SK-N-DZ (cell line): Measurements from ENCODE around the gene UNC5CL.
A peak's percentile ranks its signal among the peaks of the same experiment; 100 is the strongest.
"Not testable (repeated sequence)": the region's sequence is repeated elsewhere in the genome, so short reads cannot be mapped to it uniquely, and the experiment has no call there.

Experiments
- DNase-seq: peaks from one replicate; pipeline ENCODE4 v3.0.0-alpha.2; 2015; ENCODE audit warnings: low spot score

Gene UNC5CL

DNA sequence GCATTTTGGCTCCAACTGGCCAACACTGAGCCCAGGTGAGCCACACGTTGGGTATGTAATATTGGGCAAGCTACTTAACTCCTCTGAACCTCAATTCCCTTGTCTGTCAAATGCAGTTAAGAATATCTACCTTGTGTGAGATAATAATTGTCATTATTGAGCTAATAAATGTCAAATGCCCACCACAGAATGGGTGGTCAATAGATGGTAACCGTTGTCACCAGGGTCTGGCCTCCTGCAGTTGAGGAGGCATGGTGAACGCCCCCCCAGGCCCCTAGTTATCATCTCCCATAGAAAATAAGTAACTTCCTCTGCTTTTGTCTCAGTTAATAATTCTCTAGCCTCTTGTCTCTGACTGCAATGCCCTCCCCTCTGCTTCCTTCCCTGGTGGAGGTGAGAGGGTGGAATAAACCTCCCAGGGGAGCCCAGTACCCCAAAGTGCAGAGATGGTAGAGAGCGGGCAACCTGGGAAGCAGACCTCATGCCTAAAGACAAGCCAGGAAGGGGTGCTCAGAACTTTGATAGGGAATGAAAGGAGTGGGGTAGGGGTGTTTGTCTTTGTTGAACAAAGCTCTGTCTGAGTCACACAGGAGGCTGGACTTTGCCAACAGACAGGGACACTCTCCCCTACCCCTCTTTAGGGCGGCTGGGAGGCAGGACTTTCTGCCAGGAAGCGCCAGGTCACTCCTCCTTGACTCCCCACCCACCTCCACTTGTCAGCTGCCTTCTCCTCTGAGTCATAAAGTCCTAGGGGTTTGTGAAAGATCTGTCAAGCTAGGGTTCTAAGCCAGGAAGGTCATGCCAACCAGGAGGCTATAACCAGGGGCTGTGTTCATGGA lies 1.3 kb upstream of the UNC5CL start:
- no peak for DNase-seq

- no peak for DNase-seq
Measured at GRCh38 chr6:41038205-41038604, 816 bp downstream of the UNC5CL start.

GRCh38 chr6:41037107-41037900 lies 1.7 kb downstream of the UNC5CL start:
- DNase-seq: no peak

- DNase-seq: no peak
Measured at GRCh38 chr6:41036601-41037000, 2.4 kb downstream of the UNC5CL start.

DNA sequence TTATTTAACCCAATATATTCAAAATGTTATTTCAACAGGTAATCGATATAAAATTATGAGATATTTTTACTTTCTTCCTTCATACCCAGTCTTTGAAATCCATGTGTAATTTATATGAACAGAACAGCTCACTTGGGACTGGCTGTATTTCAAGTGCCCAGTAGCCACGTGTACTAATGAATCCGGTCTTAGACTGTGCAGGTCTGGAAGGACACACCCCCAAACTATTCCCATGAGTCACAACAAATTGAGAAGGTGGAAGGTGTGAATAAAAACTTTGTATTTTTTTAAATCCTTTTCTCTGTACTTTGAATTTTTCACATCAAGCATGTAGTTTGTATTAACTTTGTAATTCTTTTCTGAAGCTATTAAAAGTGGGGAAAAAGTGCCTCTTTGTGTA lies 2.8 kb downstream of the UNC5CL start:
- DNase-seq: no peak

GRCh38 chr6:41033776-41034175 lies 5.2 kb downstream of the UNC5CL start:
- DNase-seq: no peak

- DNase-seq: no peak
Measured at GRCh38 chr6:41032830-41033229, 6.2 kb downstream of the UNC5CL start.

- no peak for DNase-seq
Measured at GRCh38 chr6:41028561-41029412, 10.2 kb downstream of the UNC5CL start.

DNA sequence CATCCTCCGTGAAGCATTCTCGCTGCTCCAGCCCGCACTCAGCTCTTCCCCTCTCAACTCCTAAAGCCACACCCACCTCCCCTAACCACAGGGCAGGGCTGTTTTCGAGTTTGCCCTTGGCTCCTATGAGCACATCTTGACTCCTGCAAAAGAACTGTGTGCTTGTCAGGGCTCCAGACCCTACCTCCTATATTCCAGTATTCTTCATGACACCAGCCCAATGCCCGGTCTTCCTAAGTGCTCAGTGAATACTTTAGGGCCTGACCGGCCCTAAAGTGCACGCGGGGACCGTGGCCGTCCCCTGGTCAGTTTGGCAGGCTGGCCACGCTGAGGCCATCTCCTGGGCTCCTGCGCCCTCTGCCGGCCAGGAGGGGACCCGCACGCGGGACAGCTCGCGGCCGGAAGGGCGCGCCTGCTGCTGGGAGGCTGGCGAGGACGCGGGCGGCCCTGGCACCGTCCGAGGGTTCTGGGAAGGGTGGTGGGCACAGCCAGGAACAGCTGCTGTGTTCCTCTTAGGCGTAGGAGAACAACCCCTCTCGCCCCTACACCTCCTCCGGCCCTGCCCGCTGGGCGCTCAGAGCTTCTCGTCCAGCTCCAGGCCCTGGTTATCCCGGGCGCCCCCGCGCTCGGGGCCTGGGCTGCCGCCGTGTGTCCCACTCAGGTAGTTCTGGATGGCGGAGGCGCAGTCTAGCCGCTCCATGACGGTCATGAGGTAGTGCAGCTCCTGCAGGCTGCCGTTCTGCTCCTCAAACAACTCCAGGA lies 11.0 kb downstream of the UNC5CL start:
- DNase-seq: peak; percentile 75

DNA sequence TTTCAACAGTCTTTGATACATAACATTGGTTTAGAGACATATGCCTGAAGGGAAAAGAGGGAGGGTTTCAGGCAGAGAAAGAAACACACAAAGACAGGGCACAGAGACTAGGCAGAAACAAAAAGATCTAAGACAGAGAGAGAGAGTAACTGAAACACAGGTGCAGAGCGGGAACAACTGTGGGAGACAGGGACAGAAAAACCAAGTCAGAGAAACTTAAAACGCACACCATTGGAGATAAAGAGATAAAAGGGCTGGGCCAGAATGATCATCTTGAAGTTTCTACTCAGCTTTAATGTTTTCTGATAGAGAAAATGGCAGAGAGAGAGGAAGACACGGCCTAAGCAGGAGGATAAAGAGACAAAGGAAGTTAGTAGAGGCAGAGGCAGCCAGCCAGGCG lies 11.8 kb downstream of the UNC5CL start:
- DNase-seq: no peak

DNA sequence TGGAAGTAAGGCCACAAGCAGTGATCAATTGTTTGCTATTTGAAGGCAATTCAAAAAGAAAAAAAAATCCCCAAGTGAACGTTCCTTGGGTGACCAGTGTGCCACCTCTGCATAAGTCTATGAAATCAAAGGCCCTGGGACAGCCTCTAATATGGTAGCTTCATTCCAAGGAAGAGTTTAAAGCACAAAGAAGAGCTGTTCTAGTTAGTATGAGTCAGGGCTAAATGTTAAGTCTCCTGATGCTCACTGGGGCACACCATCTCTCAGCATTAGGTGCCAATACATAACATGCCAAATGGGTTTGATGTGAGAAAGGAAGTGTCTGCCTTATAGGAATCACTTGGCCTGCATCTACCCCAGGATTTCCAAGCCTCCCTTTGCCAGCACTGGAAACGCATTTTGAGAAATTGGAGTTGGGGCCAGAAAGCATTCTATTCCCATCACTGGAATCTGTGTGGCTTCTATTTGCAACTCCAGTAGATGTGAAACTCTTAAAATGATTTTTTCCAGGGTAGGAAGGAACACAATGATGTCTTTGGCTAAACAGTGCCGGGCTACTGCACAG lies 13.0 kb downstream of the UNC5CL start:
- DNase-seq: no peak

DNA sequence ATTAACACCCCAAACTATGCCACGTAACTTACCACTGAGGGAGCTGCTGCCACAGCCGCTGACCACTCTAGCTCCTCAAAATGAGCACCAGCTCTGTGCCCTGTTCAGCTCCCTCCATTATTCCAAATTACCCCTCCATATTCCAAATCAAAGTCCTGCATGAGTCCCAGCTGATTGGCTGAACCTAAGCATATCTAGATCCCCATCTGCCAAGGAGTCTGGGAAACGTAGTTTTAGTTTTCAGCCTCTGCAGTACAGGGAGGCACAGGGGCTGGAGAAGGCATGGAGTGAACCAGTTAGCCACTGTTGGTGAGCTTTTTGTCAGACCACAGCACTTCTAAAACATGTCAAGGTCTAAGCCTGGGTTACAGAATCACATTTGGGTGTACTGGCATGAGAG lies 15.9 kb downstream of the UNC5CL start:
- no peak for DNase-seq

DNA sequence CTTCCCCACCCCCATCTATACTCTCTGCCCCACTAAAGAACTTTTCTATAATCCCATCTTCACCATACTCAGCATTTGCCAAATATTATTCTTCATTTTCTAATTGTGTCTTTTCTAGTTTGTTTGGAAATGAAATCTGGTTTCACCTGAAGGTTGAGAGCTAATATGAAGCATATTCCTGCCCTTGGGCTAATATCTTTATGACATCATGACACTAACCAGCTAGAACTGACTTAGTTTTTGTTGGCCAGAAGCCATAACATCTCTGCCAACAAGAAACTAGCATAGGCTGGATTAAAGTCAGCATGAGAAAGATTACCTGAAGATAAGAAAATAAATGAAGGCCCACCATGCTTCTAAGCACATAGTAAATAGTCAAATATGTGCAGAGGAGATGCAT lies 16.7 kb downstream of the UNC5CL start:
- no peak for DNase-seq

DNA sequence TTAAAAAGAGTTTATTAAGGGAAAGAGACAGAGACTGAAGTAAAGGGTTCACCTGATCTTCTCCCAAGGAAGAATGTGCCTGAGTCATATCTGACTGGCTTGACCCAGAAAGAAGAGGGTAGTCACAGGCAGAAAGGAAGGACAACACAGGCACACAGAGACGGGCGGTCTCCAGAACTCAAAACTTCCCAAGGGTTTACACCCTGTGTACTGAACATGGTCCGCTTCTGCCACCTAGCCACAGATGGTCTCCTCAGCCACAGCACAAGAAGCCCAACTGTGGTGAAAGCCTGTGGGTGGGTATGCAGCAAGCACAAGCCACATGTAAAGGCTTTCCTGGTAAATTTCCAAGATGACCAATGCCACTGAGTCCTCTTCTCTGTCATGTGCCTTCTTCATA lies 17.2 kb downstream of the UNC5CL start:
- no peak for DNase-seq

GRCh38 chr6:41017663-41018062 lies 21.4 kb downstream of the UNC5CL start:
- DNase-seq: no peak

DNA sequence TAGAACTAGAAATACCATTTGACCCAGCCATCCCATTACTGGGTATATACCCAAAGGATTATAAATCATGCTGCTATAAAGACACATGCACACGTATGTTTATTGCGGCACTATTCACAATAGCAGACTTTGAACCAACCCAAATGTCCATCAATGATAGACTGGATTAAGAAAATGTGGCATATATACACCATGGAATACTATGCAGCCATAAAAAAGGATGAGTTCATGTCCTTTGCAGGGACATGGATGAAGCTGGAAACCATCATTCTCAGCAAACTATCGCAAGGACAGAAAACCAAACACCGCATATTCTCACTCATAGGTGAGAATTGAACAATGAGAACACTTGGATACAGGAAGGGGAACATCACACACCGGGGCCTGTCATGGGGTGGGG lies 23.2 kb downstream of the UNC5CL start:
- not testable (repeated sequence) for DNase-seq

DNA sequence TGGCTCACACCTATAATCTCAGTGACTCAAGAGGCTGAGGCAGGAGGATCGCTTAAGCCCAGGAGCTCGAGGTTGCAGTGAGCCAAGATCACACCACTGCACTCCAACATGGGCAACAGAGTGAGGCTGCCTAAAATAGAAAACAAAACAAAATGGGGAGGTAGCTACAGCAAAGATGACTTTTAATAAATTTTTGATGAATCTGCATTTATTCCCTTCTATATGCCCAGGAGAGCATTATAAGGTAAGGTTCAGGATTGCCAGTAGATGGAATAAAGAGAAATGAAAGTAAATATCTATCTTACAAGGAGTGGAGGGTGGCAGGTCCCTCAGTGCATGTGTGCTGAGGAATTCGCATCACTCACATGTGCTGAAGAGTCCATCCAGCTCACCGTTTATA lies 24.2 kb downstream of the UNC5CL start:
- no peak for DNase-seq

- DNase-seq: no peak
Measured at GRCh38 chr6:41013466-41014153, 25.4 kb downstream of the UNC5CL start.

DNA sequence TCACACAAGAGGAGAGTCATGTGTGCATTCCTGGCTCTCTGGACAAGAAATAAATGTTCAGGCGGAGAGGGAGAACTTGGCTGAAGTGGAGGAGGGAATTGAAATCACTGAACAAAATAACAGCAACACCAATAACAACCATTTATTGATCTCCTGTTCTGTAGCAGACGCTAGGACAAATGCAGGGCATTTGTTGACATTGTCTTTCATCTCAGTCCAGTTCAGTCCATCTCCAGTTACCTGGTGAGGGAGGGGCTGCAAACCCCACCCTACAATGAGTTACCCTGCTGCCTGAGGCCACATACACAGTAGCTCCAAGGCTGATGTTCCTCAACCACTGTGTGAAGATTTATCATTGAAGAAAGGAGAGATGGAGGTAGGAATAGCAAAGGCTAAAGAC lies 27.3 kb downstream of the UNC5CL start:
- no peak for DNase-seq

DNA sequence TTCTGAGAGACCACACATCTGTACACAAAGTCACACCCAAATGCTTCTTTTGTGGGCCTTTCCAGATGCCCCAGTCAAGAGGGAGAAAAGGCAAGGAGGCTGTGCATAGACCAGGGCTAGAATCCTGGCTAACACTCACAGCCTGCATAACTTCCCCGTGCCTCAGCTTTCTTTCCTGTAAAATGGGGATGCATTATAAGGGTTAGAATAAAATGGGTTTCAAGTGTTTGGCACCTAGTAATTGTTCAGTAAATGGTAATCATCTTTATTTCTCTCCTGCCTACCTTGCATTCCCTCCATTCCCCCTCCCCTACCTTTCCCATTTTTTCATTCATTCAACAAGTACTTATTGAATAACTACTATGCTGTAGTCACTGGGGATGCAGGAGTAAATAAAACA lies 29.4 kb downstream of the UNC5CL start:
- no peak for DNase-seq
